GM12878 (cell line): ENCODE measurements around the gene TMEM61. TPM values are rescaled to one million over a fixed set of nuclear protein-coding genes. Genes with fewer than 3 reads are reported as not detected.

Experiments used
- BCL11A ChIP-seq: IDR thresholded peaks from 2 replicates; pipeline ENCODE4 v1.6.1; 2011; ENCODE audit warnings: low read depth, low read length
- CBX5 ChIP-seq: sonication (generic); IDR thresholded peaks from 2 replicates; pipeline ENCODE4 v1.6.1; 2016; ENCODE audit warnings: low read depth, moderate library complexity, mild to moderate bottlenecking, inconsistent platforms
- DPF2 ChIP-seq: fragments of 450-650 bp; IDR thresholded peaks from 2 replicates; pipeline ENCODE4 v1.6.1; 2017; ENCODE audit warnings: mild to moderate bottlenecking
- EP300 ChIP-seq, 2 experiments: fragments of 150-350 bp in 1 of 2; IDR thresholded peaks; 2 replicates each; pipeline ENCODE4 v1.6.1; 2011 to 2012; ENCODE audit warnings: low read depth in 2 of 2, low read length in 2 of 2, borderline replicate concordance in 1 of 2, improper control_type of control experiment in 1 of 2, inconsistent platforms in 1 of 2; ENCODE audit not compliant: control insufficient read depth in 1 of 2
- GATAD2B ChIP-seq: fragments of 450-650 bp; conservative IDR thresholded peaks from 2 replicates; pipeline ENCODE4 v1.6.1; 2017; ENCODE audit warnings: low read depth, mild to moderate bottlenecking, moderate library complexity
- IKZF2 ChIP-seq, 2 experiments: fragments of 450-650 bp; IDR thresholded peaks; 2 replicates each; pipeline ENCODE4 v1.6.1; 2017; ENCODE audit warnings: mild to moderate bottlenecking in 2 of 2, moderate library complexity in 2 of 2
- NFIC ChIP-seq: IDR thresholded peaks from 2 replicates; pipeline ENCODE4 v1.6.1; 2012; ENCODE audit warnings: low read depth, mild to moderate bottlenecking, inconsistent platforms, low read length, moderate library complexity
- NFYB ChIP-seq: IDR thresholded peaks from 2 replicates; pipeline ENCODE4 v1.6.1; 2011; ENCODE audit warnings: low read depth, mild to moderate bottlenecking, low read length, improper control_type of control experiment, moderate library complexity; ENCODE audit not compliant: insufficient read depth
- PAX5 ChIP-seq: IDR thresholded peaks from 2 replicates; pipeline ENCODE4 v1.6.1; 2011; ENCODE audit warnings: low read depth, low read length, borderline replicate concordance
- RAD51 ChIP-seq: fragments of 450-650 bp; IDR thresholded peaks from 2 replicates; pipeline ENCODE4 v1.6.1; 2016; ENCODE audit warnings: moderate library complexity, mild to moderate bottlenecking, inconsistent platforms
- SPI1 ChIP-seq: IDR thresholded peaks from 2 replicates; pipeline ENCODE4 v1.6.1; 2011; ENCODE audit warnings: low read depth, mild to moderate bottlenecking, low read length, moderate library complexity, borderline replicate concordance; ENCODE audit not compliant: insufficient read depth
- TCF3 ChIP-seq: IDR thresholded peaks from 2 replicates; pipeline ENCODE4 v1.6.1; 2012; ENCODE audit warnings: low read depth, mild to moderate bottlenecking, low read length, borderline replicate concordance; ENCODE audit not compliant: insufficient read depth
- WRNIP1 ChIP-seq: IDR thresholded peaks from 2 replicates; pipeline ENCODE4 v1.6.1; 2011; ENCODE audit warnings: low read depth, low read length, improper control_type of control experiment, borderline replicate concordance
- ZBED1 ChIP-seq: IDR thresholded peaks from 2 replicates; pipeline ENCODE4 v1.6.1; 2016; ENCODE audit warnings: borderline replicate concordance
- ZNF384 ChIP-seq: IDR thresholded peaks from 2 replicates; pipeline ENCODE4 v1.6.1; 2012; ENCODE audit warnings: low read depth, mild to moderate bottlenecking, low read length, improper control_type of control experiment, borderline replicate concordance
- polyA plus RNA-seq, 11 experiments: library from polyadenylated mRNA; depleted of rRNA in 4 of 11; unstranded in 6 of 11; stranded (reverse) in 5 of 11; fragments of >200 nt; fragmentation: Nextera tagmentation in 4 of 11; fragmentation: Illumina TruSeq in 1 of 11; extraction: Ambion mirVana in 4 of 11; extraction: Trizol in 1 of 11; gene quantifications; 1 replicate in 1 of 11; 2 replicates in 10 of 11; pipeline versions ENCODE4 v1.2.1 to v1.2.3, GENCODE V29; 2011 to 2016; ENCODE audit warnings: inconsistent platforms in 2 of 11, missing spikeins in 2 of 11, low read depth in 1 of 11
- total RNA-seq, 4 experiments: library from RNA; depleted of rRNA in 3 of 4; stranded (reverse); fragments of >200 nt in 3 of 4; fragmentation: Illumina TruSeq in 1 of 4; extraction: Trizol in 1 of 4; gene quantifications; 2 replicates each; pipeline versions ENCODE4 v1.2.1 to v1.2.3, GENCODE V29; 2013 to 2021
- TF ChIP-seq, protein P1 (sequence below): fragments of 450-650 bp; IDR thresholded peaks from 2 replicates; pipeline ENCODE4 v1.6.1; 2017; ENCODE audit warnings: mild to moderate bottlenecking, low read depth, inconsistent platforms; ENCODE audit not compliant: poor library complexity, severe bottlenecking
- TF ChIP-seq, protein P2 (sequence below): fragments of 450-650 bp; IDR thresholded peaks from 2 replicates; pipeline ENCODE4 v1.6.1; 2017; ENCODE audit warnings: low read depth, mild to moderate bottlenecking, moderate library complexity
- TF ChIP-seq, protein P3 (sequence below): fragments of 450-650 bp; IDR thresholded peaks from 2 replicates; pipeline ENCODE4 v1.6.1; 2016; ENCODE audit warnings: mild to moderate bottlenecking
- TF ChIP-seq, protein P4 (sequence below): IDR thresholded peaks from 2 replicates; pipeline ENCODE4 v1.6.1; 2011; ENCODE audit warnings: borderline replicate concordance, low read depth, mild to moderate bottlenecking, moderate library complexity, mixed read lengths, low read length; ENCODE audit not compliant: insufficient read depth; ENCODE audit errors: extremely low read length

Gene TMEM61
- total and polyA plus RNA-seq, 10 of the 15 experiments (the other 5 are each of a cell fraction or from before 2014, with no cell fraction given), result not detected

DNA sequence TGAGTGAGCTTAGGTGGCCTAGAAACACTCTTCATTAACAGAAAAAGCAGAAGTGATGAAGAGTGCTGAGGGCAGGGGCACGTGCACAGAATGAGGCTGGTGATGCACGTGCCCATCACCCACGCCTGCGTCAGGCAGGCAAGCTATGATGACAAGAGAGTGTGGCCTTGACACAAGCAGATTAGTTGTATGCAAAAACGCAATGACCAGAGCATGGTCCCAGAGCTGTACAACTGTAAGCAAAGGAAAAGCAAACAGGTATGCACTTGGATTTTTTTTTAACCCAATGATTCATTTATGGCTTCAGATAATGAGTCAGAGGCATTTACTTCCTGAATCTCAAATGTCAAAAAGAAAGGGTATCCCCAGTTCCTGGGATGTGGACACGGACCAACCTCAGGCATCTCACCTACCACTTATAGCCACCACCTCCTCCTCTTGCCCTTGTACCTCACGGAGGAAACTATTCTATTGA, 9.1 kb upstream of the TMEM61 start (continued):
- TF ChIP-seq EP300 (IDR thresholded peaks at IDR 0.05; ENCODE audit: borderline replicate concordance in 1 of 2, control insufficient read depth in 1 of 2, low read depth in 2 of 2, low read length in 2 of 2) (peak; percentile 24 to 93; a peak in 3 of 4 replicates), PAX5 (peak; percentile 78; the same call in 1 of the 2 replicates), IKZF2 (IDR thresholded peaks at IDR 0.05) (peak; percentile 86 to 91), ZNF384 (peak; percentile 63), CBX5 (peak; percentile 81; the same call in 1 of the 2 replicates), NFYB (no peak), SPI1 (peak; percentile 95), GATAD2B (peak; percentile 29; the same call in 1 of the 2 replicates), WRNIP1 (0 out of 2 replicates have a peak, but pooled peaks have one; percentile 49), TCF3 (no peak), RAD51 (peak; percentile 80), NFIC (peak; percentile 86), DPF2 (peak; percentile 93), BCL11A (peak; percentile 82), ZBED1 (peak; percentile 44; the same call in 1 of the 2 replicates)
- TF ChIP-seq, protein P1, sequence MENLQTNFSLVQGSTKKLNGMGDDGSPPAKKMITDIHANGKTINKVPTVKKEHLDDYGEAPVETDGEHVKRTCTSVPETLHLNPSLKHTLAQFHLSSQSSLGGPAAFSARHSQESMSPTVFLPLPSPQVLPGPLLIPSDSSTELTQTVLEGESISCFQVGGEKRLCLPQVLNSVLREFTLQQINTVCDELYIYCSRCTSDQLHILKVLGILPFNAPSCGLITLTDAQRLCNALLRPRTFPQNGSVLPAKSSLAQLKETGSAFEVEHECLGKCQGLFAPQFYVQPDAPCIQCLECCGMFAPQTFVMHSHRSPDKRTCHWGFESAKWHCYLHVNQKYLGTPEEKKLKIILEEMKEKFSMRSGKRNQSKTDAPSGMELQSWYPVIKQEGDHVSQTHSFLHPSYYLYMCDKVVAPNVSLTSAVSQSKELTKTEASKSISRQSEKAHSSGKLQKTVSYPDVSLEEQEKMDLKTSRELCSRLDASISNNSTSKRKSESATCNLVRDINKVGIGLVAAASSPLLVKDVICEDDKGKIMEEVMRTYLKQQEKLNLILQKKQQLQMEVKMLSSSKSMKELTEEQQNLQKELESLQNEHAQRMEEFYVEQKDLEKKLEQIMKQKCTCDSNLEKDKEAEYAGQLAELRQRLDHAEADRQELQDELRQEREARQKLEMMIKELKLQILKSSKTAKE, result no peak
- TF ChIP-seq, protein P2, sequence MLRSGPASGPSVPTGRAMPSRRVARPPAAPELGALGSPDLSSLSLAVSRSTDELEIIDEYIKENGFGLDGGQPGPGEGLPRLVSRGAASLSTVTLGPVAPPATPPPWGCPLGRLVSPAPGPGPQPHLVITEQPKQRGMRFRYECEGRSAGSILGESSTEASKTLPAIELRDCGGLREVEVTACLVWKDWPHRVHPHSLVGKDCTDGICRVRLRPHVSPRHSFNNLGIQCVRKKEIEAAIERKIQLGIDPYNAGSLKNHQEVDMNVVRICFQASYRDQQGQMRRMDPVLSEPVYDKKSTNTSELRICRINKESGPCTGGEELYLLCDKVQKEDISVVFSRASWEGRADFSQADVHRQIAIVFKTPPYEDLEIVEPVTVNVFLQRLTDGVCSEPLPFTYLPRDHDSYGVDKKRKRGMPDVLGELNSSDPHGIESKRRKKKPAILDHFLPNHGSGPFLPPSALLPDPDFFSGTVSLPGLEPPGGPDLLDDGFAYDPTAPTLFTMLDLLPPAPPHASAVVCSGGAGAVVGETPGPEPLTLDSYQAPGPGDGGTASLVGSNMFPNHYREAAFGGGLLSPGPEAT, result peak; percentile 72; the same call in 1 of the 2 replicates
- TF ChIP-seq, protein P3, sequence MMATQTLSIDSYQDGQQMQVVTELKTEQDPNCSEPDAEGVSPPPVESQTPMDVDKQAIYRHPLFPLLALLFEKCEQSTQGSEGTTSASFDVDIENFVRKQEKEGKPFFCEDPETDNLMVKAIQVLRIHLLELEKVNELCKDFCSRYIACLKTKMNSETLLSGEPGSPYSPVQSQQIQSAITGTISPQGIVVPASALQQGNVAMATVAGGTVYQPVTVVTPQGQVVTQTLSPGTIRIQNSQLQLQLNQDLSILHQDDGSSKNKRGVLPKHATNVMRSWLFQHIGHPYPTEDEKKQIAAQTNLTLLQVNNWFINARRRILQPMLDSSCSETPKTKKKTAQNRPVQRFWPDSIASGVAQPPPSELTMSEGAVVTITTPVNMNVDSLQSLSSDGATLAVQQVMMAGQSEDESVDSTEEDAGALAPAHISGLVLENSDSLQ, result 0 out of 2 replicates have a peak, but pooled peaks have one; percentile 22
- TF ChIP-seq, protein P4, sequence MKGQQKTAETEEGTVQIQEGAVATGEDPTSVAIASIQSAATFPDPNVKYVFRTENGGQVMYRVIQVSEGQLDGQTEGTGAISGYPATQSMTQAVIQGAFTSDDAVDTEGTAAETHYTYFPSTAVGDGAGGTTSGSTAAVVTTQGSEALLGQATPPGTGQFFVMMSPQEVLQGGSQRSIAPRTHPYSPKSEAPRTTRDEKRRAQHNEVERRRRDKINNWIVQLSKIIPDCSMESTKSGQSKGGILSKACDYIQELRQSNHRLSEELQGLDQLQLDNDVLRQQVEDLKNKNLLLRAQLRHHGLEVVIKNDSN, result peak; percentile 32
